ENCODE measurements around the gene SALL4. TPM values are rescaled to one million over a fixed set of nuclear protein-coding genes. Genes with fewer than 3 reads are reported as not detected.
A peak's percentile ranks its signal among the peaks of the same experiment; 100 is the strongest.

Gene SALL4
- total and polyA plus RNA-seq, 2 of the 8 experiments (the other 6 are each of a cell fraction or from before 2014, with no cell fraction given) = 108 to 235 TPM

GRCh38 chr20:51828762-51829161 lies 26.4 kb upstream of the SALL4 start:
- H3K27me3 ChIP-seq (replicated peaks in 1 of 4; ENCODE audit: control insufficient read depth in 3 of 4, extremely low read depth in 1 of 4, insufficient read depth in 3 of 4, low read length in 3 of 4) = no peaks in the 10 kb centered on the region
- no peak overlapping the region; the same call in 1 of the 2 replicates for H3K18ac ChIP-seq (ENCODE audit: extremely low read depth, low read length)
- no peak overlapping the region; a peak in 1 of 4 replicates for H3K4me2 ChIP-seq (ENCODE audit: insufficient read depth in 1 of 2, low read depth in 2 of 2, low read length in 2 of 2)
- H2BK120ac ChIP-seq (replicated peaks; ENCODE audit: low read depth, low read length) = no peak overlapping the region
- no peaks in the 10 kb centered on the region for H3K79me2 ChIP-seq (ENCODE audit: control insufficient read depth in 1 of 2, insufficient read depth in 2 of 2, low read length in 2 of 2)
- H2BK15ac ChIP-seq (ENCODE audit: low read length) = no peak overlapping the region
- no peak overlapping the region for H3K4me3 ChIP-seq (ENCODE audit: extremely low read depth in 1 of 4, insufficient read depth in 2 of 4, low read depth in 3 of 4, low read length in 4 of 4)
- H3K23ac ChIP-seq (ENCODE audit: insufficient read length) = no peak overlapping the region
- H3K27ac ChIP-seq (ENCODE audit: low read depth, low read length) = no peak overlapping the region
- peak overlapping the region; percentile 48; the same call in 1 of the 2 replicates for H2AFZ ChIP-seq (ENCODE audit: low read length)
- H3K14ac ChIP-seq (ENCODE audit: insufficient read length) = no peak overlapping the region
- no peak overlapping the region for H3K56ac ChIP-seq (replicated peaks; ENCODE audit: insufficient read length, low read depth, low read length)
- ChIA-PET POLR2A (ENCODE audit: partially characterized antibody) (interaction anchor here (1.3 kb wide), 1 partner anchor 27 kb away, joined by 5 read pairs; the partner anchor contains the start of gene SALL4), CTCF (ENCODE audit: partially characterized antibody) (interaction anchor here (0.6 to 1.3 kb wide), 6 partner anchors 14 to 232 kb away, joined by 3 read pairs; no protein-coding TSS in a partner anchor)
- no peak overlapping the region for H3K9ac ChIP-seq (replicated peaks in 1 of 4; ENCODE audit: extremely low read depth in 1 of 4, low read depth in 3 of 4, low read length in 3 of 4)
- DNase-seq (ENCODE audit: low read depth in 1 of 2, low spot score in 2 of 2) (peak in 1 of 2 experiments; percentile 61), FAIRE-seq (no peak)
- 62% methylated on average over 7 of the region's 7 CpGs; no CpG with 5 or more reads in 1 of the 2 experiments for WGBS, 2 experiments (ENCODE audit: extremely low coverage in 1 of 2, insufficient coverage in 1 of 2, insufficient read length in 1 of 2, insufficient replicate concordance in 2 of 2, low coverage in 1 of 2, low lambda C conversion rate in 2 of 2, missing lambda C conversion rate in 1 of 2)
- H3K36me3 ChIP-seq (ENCODE audit: control insufficient read depth in 2 of 4, insufficient read depth in 4 of 4, low read length in 3 of 4) = no peaks in the 10 kb centered on the region
- H3K79me1 ChIP-seq (ENCODE audit: low read depth, low read length) = no peaks in the 10 kb centered on the region
- no peak overlapping the region for H4K8ac ChIP-seq (ENCODE audit: extremely low read depth, insufficient read depth, low read length)
- no peaks in the 10 kb centered on the region for H4K20me1 ChIP-seq (replicated peaks in 1 of 2; ENCODE audit: control insufficient read depth in 1 of 2, insufficient read depth in 2 of 2, low read length in 2 of 2)
- H3K23me2 ChIP-seq (ENCODE audit: low read depth, low read length) = no peaks in the 10 kb centered on the region
- H2BK20ac ChIP-seq (ENCODE audit: low read length) = 0 out of 2 replicates have a peak overlapping the region, but pooled peaks have one; percentile 61
- no peak overlapping the region for H4K5ac ChIP-seq (ENCODE audit: insufficient read length, low read depth, low read length)
- H3K9me3 ChIP-seq (ENCODE audit: insufficient read depth in 2 of 2, low read depth in 1 of 2, low read length in 1 of 2) = no peaks in the 10 kb centered on the region
- H3K4me1 ChIP-seq (replicated peaks in 1 of 4; ENCODE audit: control insufficient read depth in 3 of 4, insufficient read depth in 4 of 4, low read length in 3 of 4) = peaks cover 2 to 4% (median 3%) of the 10 kb centered on the region in 4 experiments; a peak in 3 of 7 replicates
- H2AK5ac ChIP-seq (ENCODE audit: low read depth, low read length) = no peak overlapping the region
- H4K91ac ChIP-seq (replicated peaks; ENCODE audit: insufficient read length, low read length) = no peak overlapping the region
- no peak overlapping the region; the same call in 1 of the 2 replicates for H2BK12ac ChIP-seq (ENCODE audit: low read depth, low read length)
- H3K4ac ChIP-seq (replicated peaks; ENCODE audit: insufficient read length, low read depth, low read length) = no peak overlapping the region
- no peak overlapping the region for H2BK5ac ChIP-seq (ENCODE audit: low read depth, low read length)
- TF ChIP-seq SP1 (IDR thresholded peaks at IDR 0.05; ENCODE audit: low read depth, low read length) = no peak
- no peak for TF ChIP-seq EP300 (IDR thresholded peaks at IDR 0.05; ENCODE audit: borderline replicate concordance in 1 of 2, low read depth in 2 of 2, low read length in 2 of 2)
- TF ChIP-seq POU5F1 (IDR thresholded peaks at IDR 0.05; ENCODE audit: low read depth, low read length) = no peak
- no peak for TF ChIP-seq POLR2A (IDR thresholded peaks at IDR 0.05; ENCODE audit: control extremely low read depth in 1 of 2, low read depth in 2 of 2, low read length in 2 of 2)
- TF ChIP-seq E2F6 (IDR thresholded peaks at IDR 0.05) = no peak
- TF ChIP-seq KDM4A (IDR thresholded peaks at IDR 0.05; ENCODE audit: low read depth, low read length, severe bottlenecking) = no peak
- no peak for TF ChIP-seq RAD21 (IDR thresholded peaks at IDR 0.05 in 1 of 2, conservative IDR thresholded peaks at IDR 0.05 in 1 of 2; ENCODE audit: low read depth in 2 of 2, low read length in 2 of 2)
- TF ChIP-seq EGR1 (IDR thresholded peaks at IDR 0.05; ENCODE audit: borderline replicate concordance, low read depth, low read length) = no peak
- no peak for TF ChIP-seq USF2 (IDR thresholded peaks at IDR 0.05; ENCODE audit: low read length)
- TF ChIP-seq KDM1A (IDR thresholded peaks at IDR 0.05; ENCODE audit: borderline replicate concordance, low read length) = no peak
- TF ChIP-seq TEAD4 (IDR thresholded peaks at IDR 0.05; ENCODE audit: low read depth, low read length) = no peak
- TF ChIP-seq JUND (IDR thresholded peaks at IDR 0.05; ENCODE audit: low read length) = no peak
